ENCODE results near the gene KCNE1.
"Not testable (repeated sequence)": the region's sequence is repeated elsewhere in the genome, so short reads cannot be mapped to it uniquely, and the experiment has no call there.

KCNE1 gene

DNA sequence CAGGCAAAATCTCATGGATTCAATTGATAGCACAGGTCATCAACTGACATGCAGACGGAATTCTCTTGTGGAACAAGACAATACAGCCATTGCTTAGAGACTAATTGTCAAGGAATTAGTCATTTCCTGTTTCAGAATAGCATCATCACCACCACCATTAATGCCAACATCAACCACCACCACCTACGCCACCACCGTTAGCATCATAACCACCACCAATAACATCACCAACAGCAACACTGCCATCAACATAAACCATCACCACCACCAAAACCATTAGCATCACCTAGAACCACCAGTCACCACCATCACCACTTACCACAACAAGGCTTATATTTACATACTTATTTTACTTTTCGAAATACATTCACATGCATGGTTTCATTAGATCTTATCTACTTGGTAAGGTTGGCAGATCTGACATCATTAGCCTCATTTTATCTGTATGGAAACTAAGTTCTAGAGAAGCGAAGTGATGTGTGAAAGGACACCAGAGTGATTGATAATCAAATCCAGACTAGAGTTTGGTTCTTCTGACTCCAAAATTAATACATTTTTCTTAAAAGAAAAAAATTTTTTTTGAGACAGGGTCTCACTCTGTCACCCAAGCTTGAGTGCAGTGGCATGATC is 94.4 kb downstream of the KCNE1 start:
- not testable (repeated sequence) for DNase-seq (ENCODE audit: low read depth in 3 of 3)

- DNase-seq (ENCODE audit: low read depth in 3 of 3) = not testable (repeated sequence)
Observed at GRCh38 chr21:34407294-34407693, 104.7 kb downstream of the KCNE1 start.

GRCh38 chr21:34406676-34407075 is 105.3 kb downstream of the KCNE1 start:
- DNase-seq (ENCODE audit: low read depth in 3 of 3) = not testable (repeated sequence)

GRCh38 chr21:34406102-34406501 is 105.9 kb downstream of the KCNE1 start:
- not testable (repeated sequence) for DNase-seq (ENCODE audit: low read depth in 3 of 3)

GRCh38 chr21:34405686-34406085 is 106.3 kb downstream of the KCNE1 start:
- not testable (repeated sequence) for DNase-seq (ENCODE audit: low read depth in 3 of 3)

- not testable (repeated sequence) for DNase-seq (ENCODE audit: low read depth in 3 of 3)
Observed at GRCh38 chr21:34404742-34405141, 107.3 kb downstream of the KCNE1 start.

DNA sequence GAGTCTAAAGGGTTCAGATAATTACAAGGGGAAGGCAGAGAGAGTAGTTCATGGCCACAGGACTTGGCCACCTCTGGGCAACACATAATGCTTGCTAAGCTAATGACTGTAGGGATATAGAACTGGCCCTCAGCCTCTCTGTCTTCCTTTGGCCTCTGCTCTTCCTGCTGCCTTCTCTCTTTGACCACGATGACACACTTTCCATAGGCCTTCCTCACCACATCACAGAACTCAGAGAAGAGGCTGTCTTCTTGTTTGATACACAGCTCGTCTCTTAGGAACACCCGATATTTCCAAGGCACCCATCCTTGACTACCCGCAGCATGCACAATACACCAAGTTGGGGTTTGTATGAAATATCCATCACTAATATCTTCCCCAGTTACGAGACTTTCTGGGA is 111.5 kb downstream of the KCNE1 start:
- DNase-seq (ENCODE audit: low read depth in 3 of 3) = not testable (repeated sequence)

Data from stimulated activated CD4-positive, alpha-beta T cell treated with anti-CD3 and anti-CD28 coated beads, TNF-alpha, amount 100 ng/mL, for 4 hours (primary cell).